ENCODE measurements around the gene PMS1. TPM values are rescaled to one million over a fixed set of nuclear protein-coding genes. Genes with fewer than 3 reads are reported as not detected.
A peak's percentile ranks its signal among the peaks of the same experiment; 100 is the strongest.

Gene PMS1
- total RNA-seq, 3 donors from 2014 or later (not counting 1 experiment from before 2014, with no cell fraction given) = 28.9 to 32.3 (median 29.1) TPM

- Mint-ChIP-seq H3K9me3 (no peaks in the 10 kb centered on the region), H3K4me1 (peaks cover 6 to 7% of the 10 kb centered on the region in 2 donors), H3K27me3 (ENCODE audit: low read depth in 2 of 2) (no peaks in the 10 kb centered on the region), H3K36me3 (no peaks in the 10 kb centered on the region), H3K27ac (peak overlapping the region; percentile 95 to 98), H3K4me3 (peak overlapping the region; percentile 99)
- 1% methylated on average over 7 of the region's 7 CpGs for WGBS (ENCODE audit: insufficient coverage)
- ATAC-seq (peak in 1 of 3 donors; percentile 11), DNase-seq (no peak)
- intact Hi-C loops (cut with micrococcal nuclease) = loop anchor here (1.0 to 2.0 kb wide), 4 partner anchors 22 to 321 kb away; partner anchors contain the start of genes ASNSD1, ORMDL1, PMS1 and WDR75
- Histone ChIP-seq H3K27me3 (ENCODE audit: control insufficient read depth, insufficient read depth, low read length) (no peaks in the 10 kb centered on the region), H3K4me3 (ENCODE audit: low read length) (peak overlapping the region; percentile 70), H3K27ac (ENCODE audit: low read length) (peak overlapping the region; percentile 86), H3K4me1 (ENCODE audit: control insufficient read depth, insufficient read depth, low read length) (no peaks in the 10 kb centered on the region), H3K36me3 (ENCODE audit: control insufficient read depth, insufficient read depth, low read length) (peaks cover 3% of the 10 kb centered on the region), H3K9me3 (ENCODE audit: control insufficient read depth, insufficient read depth, low read length) (no peaks in the 10 kb centered on the region)
- no peak for TF ChIP-seq CTCF (IDR thresholded peaks at IDR 0.05)
Measured at GRCh38 chr2:189762229-189762550, 22.1 kb upstream of the PMS1 start.

- Histone ChIP-seq H3K9me3 (ENCODE audit: control insufficient read depth, insufficient read depth, low read length) (no peaks in the 10 kb centered on the region), H3K27me3 (ENCODE audit: control insufficient read depth, insufficient read depth, low read length) (no peaks in the 10 kb centered on the region), H3K4me1 (ENCODE audit: control insufficient read depth, insufficient read depth, low read length) (no peaks in the 10 kb centered on the region), H3K36me3 (ENCODE audit: control insufficient read depth, insufficient read depth, low read length) (no peaks in the 10 kb centered on the region), H3K4me3 (ENCODE audit: low read length) (peak within 1 kb of the TSS; percentile 70), H3K27ac (ENCODE audit: low read length) (peak within 1 kb of the TSS; percentile 86)
- peak within 1 kb of the TSS; percentile 95 to 98 for H3K27ac Mint-ChIP-seq
- H3K4me1 Mint-ChIP-seq = peaks cover 6 to 7% of the 10 kb centered on the region in 2 donors
- peak within 1 kb of the TSS; percentile 99 for H3K4me3 Mint-ChIP-seq
- WGBS (ENCODE audit: insufficient coverage) = under 1% methylated on average over 25 of the region's 33 CpGs
- no peaks in the 10 kb centered on the region for H3K9me3 Mint-ChIP-seq
- no peaks in the 10 kb centered on the region for H3K27me3 Mint-ChIP-seq (ENCODE audit: low read depth in 2 of 2)
- peak; percentile 60 for TF ChIP-seq CTCF (IDR thresholded peaks at IDR 0.05)
- intact Hi-C loops (cut with micrococcal nuclease) = loop anchor here (1.0 to 2.0 kb wide), 4 partner anchors 22 to 322 kb away; partner anchors contain the start of genes ASNSD1, ORMDL1, PMS1 and WDR75
- ATAC-seq (peak; percentile 91 to 95 (median 93)), DNase-seq (peak; percentile 85 to 96)
- no peaks in the 10 kb centered on the region for H3K36me3 Mint-ChIP-seq
Measured at GRCh38 chr2:189762551-189763298, 21.5 kb upstream of the PMS1 start, which contains the start of gene OSGEPL1. TSS of gene OSGEPL1 (minus strand) at chr2:189762792. CDS start at chr2:189761640, 1,152 bp downstream.

GRCh38 chr2:189763908-189764661, 20.2 kb upstream of the PMS1 start:
- no peak for DNase-seq
- H3K4me1 ChIP-seq (ENCODE audit: control insufficient read depth, insufficient read depth, low read length) = no peaks in the 10 kb centered on the region
- no peak overlapping the region for H3K27ac ChIP-seq (ENCODE audit: low read length)
- Mint-ChIP-seq H3K36me3 (no peaks in the 10 kb centered on the region), H3K9me3 (no peaks in the 10 kb centered on the region), H3K4me3 (peak overlapping the region; percentile 99), H3K27ac (peak overlapping the region in 1 of 2 donors; percentile 98), H3K4me1 (peaks cover 6 to 7% of the 10 kb centered on the region in 2 donors), H3K27me3 (ENCODE audit: low read depth in 2 of 2) (no peaks in the 10 kb centered on the region)
- ATAC-seq = no peak
- H3K27me3 ChIP-seq (ENCODE audit: control insufficient read depth, insufficient read depth, low read length) = no peaks in the 10 kb centered on the region
- no peaks in the 10 kb centered on the region for H3K9me3 ChIP-seq (ENCODE audit: control insufficient read depth, insufficient read depth, low read length)
- H3K4me3 ChIP-seq (ENCODE audit: low read length) = no peak overlapping the region
- intact Hi-C loops (cut with micrococcal nuclease) = loop anchor here (2.0 kb wide), 1 partner anchor 323 kb away; the partner anchor contains the start of gene WDR75
- TF ChIP-seq CTCF (IDR thresholded peaks at IDR 0.05) = no peak
- 89% methylated on average over 3 of the region's 4 CpGs for WGBS (ENCODE audit: insufficient coverage)
- peaks cover 7% of the 10 kb centered on the region for H3K36me3 ChIP-seq (ENCODE audit: control insufficient read depth, insufficient read depth, low read length)
